ENCODE measurements around the gene CEP104.

CEP104 gene

GRCh38 chr1:3822421-3822820 is 34.6 kb downstream of the CEP104 start:
- no peaks in the 10 kb centered on the region for H3K4me1 ChIP-seq (ENCODE audit: control extremely low read depth in 1 of 4, control insufficient read depth in 4 of 4, insufficient read depth in 4 of 4, low read length in 3 of 4)
- ChIA-PET CTCF (no interaction called here), POLR2A (no interaction called here)
- 94% methylated on average over 15 of the region's 16 CpGs for WGBS (ENCODE audit: insufficient coverage)
- DNase-seq: no peak
- no peaks in the 10 kb centered on the region for H3K27me3 ChIP-seq (replicated peaks in 2 of 5; ENCODE audit: control insufficient read depth in 4 of 5, insufficient read depth in 5 of 5, low read length in 4 of 5)
- no peak overlapping the region for H3K4me3 ChIP-seq (ENCODE audit: control insufficient read depth in 1 of 7, extremely low read depth in 1 of 7, insufficient read depth in 4 of 7, low read depth in 2 of 7, low read length in 6 of 7)
- H3K36me3 ChIP-seq (ENCODE audit: control insufficient read depth in 4 of 4, insufficient read depth in 4 of 4, low read length in 3 of 4): peaks cover 16 to 68% (median 40%) of the 10 kb centered on the region in 4 experiments
- H3K27ac ChIP-seq (ENCODE audit: insufficient read depth in 1 of 2, low read depth in 1 of 2, low read length in 2 of 2, poor library complexity in 1 of 2, severe bottlenecking in 2 of 2): no peak overlapping the region
- H3K9me3 ChIP-seq (ENCODE audit: control extremely low read depth in 1 of 5, control insufficient read depth in 4 of 5, insufficient read depth in 2 of 5, low read depth in 1 of 5, low read length in 4 of 5): no peaks in the 10 kb centered on the region

- no peaks in the 10 kb centered on the region for H3K4me1 ChIP-seq (ENCODE audit: control extremely low read depth in 1 of 4, control insufficient read depth in 4 of 4, insufficient read depth in 4 of 4, low read length in 3 of 4)
- no peak overlapping the region for H3K27ac ChIP-seq (ENCODE audit: insufficient read depth in 1 of 2, low read depth in 1 of 2, low read length in 2 of 2, poor library complexity in 1 of 2, severe bottlenecking in 2 of 2)
- no peaks in the 10 kb centered on the region for H3K9me3 ChIP-seq (ENCODE audit: control extremely low read depth in 1 of 5, control insufficient read depth in 4 of 5, insufficient read depth in 2 of 5, low read depth in 1 of 5, low read length in 4 of 5)
- no peak for DNase-seq
- CTCF ChIA-PET: no interaction called here
- H3K27me3 ChIP-seq (replicated peaks in 2 of 5; ENCODE audit: control insufficient read depth in 4 of 5, insufficient read depth in 5 of 5, low read length in 4 of 5): no peaks in the 10 kb centered on the region
- H3K36me3 ChIP-seq (ENCODE audit: control insufficient read depth in 4 of 4, insufficient read depth in 4 of 4, low read length in 3 of 4): peaks cover 16 to 63% (median 37%) of the 10 kb centered on the region in 4 experiments
- POLR2A ChIA-PET: no interaction called here
- 93% methylated on average over 15 of the region's 15 CpGs for WGBS (ENCODE audit: insufficient coverage)
- H3K4me3 ChIP-seq (ENCODE audit: control insufficient read depth in 1 of 7, extremely low read depth in 1 of 7, insufficient read depth in 4 of 7, low read depth in 2 of 7, low read length in 6 of 7): no peak overlapping the region
These were observed 35.1 kb downstream of the CEP104 start for GRCh38 chr1:3821908-3822307.

- Histone ChIP-seq H3K9me3 (ENCODE audit: control extremely low read depth in 1 of 5, control insufficient read depth in 4 of 5, insufficient read depth in 2 of 5, low read depth in 1 of 5, low read length in 4 of 5) (no peaks in the 10 kb centered on the region), H3K27ac (ENCODE audit: insufficient read depth in 1 of 2, low read depth in 1 of 2, low read length in 2 of 2, poor library complexity in 1 of 2, severe bottlenecking in 2 of 2) (no peak overlapping the region), H3K27me3 (replicated peaks in 2 of 5; ENCODE audit: control insufficient read depth in 4 of 5, insufficient read depth in 5 of 5, low read length in 4 of 5) (no peaks in the 10 kb centered on the region), H3K36me3 (ENCODE audit: control insufficient read depth in 4 of 4, insufficient read depth in 4 of 4, low read length in 3 of 4) (peaks cover 13 to 60% (median 35%) of the 10 kb centered on the region in 4 experiments), H3K4me1 (ENCODE audit: control extremely low read depth in 1 of 4, control insufficient read depth in 4 of 4, insufficient read depth in 4 of 4, low read length in 3 of 4) (no peaks in the 10 kb centered on the region), H3K4me3 (ENCODE audit: control insufficient read depth in 1 of 7, extremely low read depth in 1 of 7, insufficient read depth in 4 of 7, low read depth in 2 of 7, low read length in 6 of 7) (no peak overlapping the region)
- no peak for DNase-seq
- WGBS (ENCODE audit: insufficient coverage): 96% methylated on average over 13 of the region's 13 CpGs
- ChIA-PET POLR2A (no interaction called here), CTCF (no interaction called here)
These were observed 35.6 kb downstream of the CEP104 start for GRCh38 chr1:3821447-3821846.

GRCh38 chr1:3821004-3821403 is 36.0 kb downstream of the CEP104 start:
- Histone ChIP-seq H3K27me3 (replicated peaks in 2 of 5; ENCODE audit: control insufficient read depth in 4 of 5, insufficient read depth in 5 of 5, low read length in 4 of 5) (no peaks in the 10 kb centered on the region), H3K4me1 (ENCODE audit: control extremely low read depth in 1 of 4, control insufficient read depth in 4 of 4, insufficient read depth in 4 of 4, low read length in 3 of 4) (no peaks in the 10 kb centered on the region), H3K36me3 (ENCODE audit: control insufficient read depth in 4 of 4, insufficient read depth in 4 of 4, low read length in 3 of 4) (peaks cover 11 to 61% (median 34%) of the 10 kb centered on the region in 4 experiments), H3K9me3 (ENCODE audit: control extremely low read depth in 1 of 5, control insufficient read depth in 4 of 5, insufficient read depth in 2 of 5, low read depth in 1 of 5, low read length in 4 of 5) (no peaks in the 10 kb centered on the region), H3K27ac (ENCODE audit: insufficient read depth in 1 of 2, low read depth in 1 of 2, low read length in 2 of 2, poor library complexity in 1 of 2, severe bottlenecking in 2 of 2) (no peak overlapping the region), H3K4me3 (ENCODE audit: control insufficient read depth in 1 of 7, extremely low read depth in 1 of 7, insufficient read depth in 4 of 7, low read depth in 2 of 7, low read length in 6 of 7) (no peak overlapping the region)
- ChIA-PET POLR2A (no interaction called here), CTCF (no interaction called here)
- WGBS (ENCODE audit: insufficient coverage): 97% methylated on average over 5 of the region's 6 CpGs
- no peak for DNase-seq

- Histone ChIP-seq H3K27me3 (replicated peaks in 2 of 5; ENCODE audit: control insufficient read depth in 4 of 5, insufficient read depth in 5 of 5, low read length in 4 of 5) (no peaks in the 10 kb centered on the region), H3K4me3 (ENCODE audit: control insufficient read depth in 1 of 7, extremely low read depth in 1 of 7, insufficient read depth in 4 of 7, low read depth in 2 of 7, low read length in 6 of 7) (no peak overlapping the region), H3K9me3 (ENCODE audit: control extremely low read depth in 1 of 5, control insufficient read depth in 4 of 5, insufficient read depth in 2 of 5, low read depth in 1 of 5, low read length in 4 of 5) (no peaks in the 10 kb centered on the region), H3K27ac (ENCODE audit: insufficient read depth in 1 of 2, low read depth in 1 of 2, low read length in 2 of 2, poor library complexity in 1 of 2, severe bottlenecking in 2 of 2) (no peak overlapping the region), H3K4me1 (ENCODE audit: control extremely low read depth in 1 of 4, control insufficient read depth in 4 of 4, insufficient read depth in 4 of 4, low read length in 3 of 4) (no peaks in the 10 kb centered on the region), H3K36me3 (ENCODE audit: control insufficient read depth in 4 of 4, insufficient read depth in 4 of 4, low read length in 3 of 4) (peaks cover 9 to 61% (median 32%) of the 10 kb centered on the region in 4 experiments)
- no peak for DNase-seq
- 100% methylated on average over 5 of the region's 8 CpGs for WGBS (ENCODE audit: insufficient coverage)
- ChIA-PET CTCF (no interaction called here), POLR2A (no interaction called here)
These were observed 36.7 kb downstream of the CEP104 start for GRCh38 chr1:3820316-3820715.

GRCh38 chr1:3819771-3820200 is 37.2 kb downstream of the CEP104 start:
- Histone ChIP-seq H3K9me3 (ENCODE audit: control extremely low read depth in 1 of 5, control insufficient read depth in 4 of 5, insufficient read depth in 2 of 5, low read depth in 1 of 5, low read length in 4 of 5) (no peaks in the 10 kb centered on the region), H3K4me1 (ENCODE audit: control extremely low read depth in 1 of 4, control insufficient read depth in 4 of 4, insufficient read depth in 4 of 4, low read length in 3 of 4) (no peaks in the 10 kb centered on the region), H3K27ac (ENCODE audit: insufficient read depth in 1 of 2, low read depth in 1 of 2, low read length in 2 of 2, poor library complexity in 1 of 2, severe bottlenecking in 2 of 2) (no peak overlapping the region), H3K27me3 (replicated peaks in 2 of 5; ENCODE audit: control insufficient read depth in 4 of 5, insufficient read depth in 5 of 5, low read length in 4 of 5) (no peaks in the 10 kb centered on the region), H3K36me3 (ENCODE audit: control insufficient read depth in 4 of 4, insufficient read depth in 4 of 4, low read length in 3 of 4) (peaks cover 7 to 62% (median 33%) of the 10 kb centered on the region in 4 experiments), H3K4me3 (ENCODE audit: control insufficient read depth in 1 of 7, extremely low read depth in 1 of 7, insufficient read depth in 4 of 7, low read depth in 2 of 7, low read length in 6 of 7) (no peak overlapping the region)
- DNase-seq: no peak
- ChIA-PET CTCF (no interaction called here), POLR2A (no interaction called here)
- WGBS (ENCODE audit: insufficient coverage): 79% methylated on average over 8 of the region's 10 CpGs

GRCh38 chr1:3817821-3818597 is 39.0 kb downstream of the CEP104 start:
- CTCF ChIA-PET: no interaction called here
- Histone ChIP-seq H3K9me3 (ENCODE audit: control extremely low read depth in 1 of 5, control insufficient read depth in 4 of 5, insufficient read depth in 2 of 5, low read depth in 1 of 5, low read length in 4 of 5) (no peaks in the 10 kb centered on the region), H3K4me3 (ENCODE audit: control insufficient read depth in 1 of 7, extremely low read depth in 1 of 7, insufficient read depth in 4 of 7, low read depth in 2 of 7, low read length in 6 of 7) (no peak overlapping the region), H3K4me1 (ENCODE audit: control extremely low read depth in 1 of 4, control insufficient read depth in 4 of 4, insufficient read depth in 4 of 4, low read length in 3 of 4) (no peaks in the 10 kb centered on the region), H3K27me3 (replicated peaks in 2 of 5; ENCODE audit: control insufficient read depth in 4 of 5, insufficient read depth in 5 of 5, low read length in 4 of 5) (no peaks in the 10 kb centered on the region), H3K36me3 (ENCODE audit: control insufficient read depth in 4 of 4, insufficient read depth in 4 of 4, low read length in 3 of 4) (peaks cover 7 to 63% (median 24%) of the 10 kb centered on the region in 4 experiments), H3K27ac (ENCODE audit: insufficient read depth in 1 of 2, low read depth in 1 of 2, low read length in 2 of 2, poor library complexity in 1 of 2, severe bottlenecking in 2 of 2) (no peak overlapping the region)
- POLR2A ChIA-PET: no interaction called here
- DNase-seq: no peak
- WGBS (ENCODE audit: insufficient coverage): 95% methylated on average over 27 of the region's 28 CpGs
